Kidney (tissue), 14 donors: ENCODE data around the gene ZNF860. TPM values are rescaled to one million over a fixed set of nuclear protein-coding genes. Genes with fewer than 3 reads are reported as not detected.

Experiments used
- DNase-seq, 5 donors: peaks; one replicate each; pipeline ENCODE4 v3.0.0-alpha.2; 2013 to 2020
- FAIRE-seq: peaks from 2 replicates; lab custom pipeline; 2012; peaks lifted over from hg19 to GRCh38; lab: Jason Lieb, UNC
- H3K27ac ChIP-seq, 2 donors: one replicate each; pipeline ENCODE4 v1.7.0; 2013; ENCODE audit warnings: low read depth in 2 of 2, low read length in 2 of 2, inconsistent platforms in 1 of 2
- H3K27me3 ChIP-seq: one replicate; pipeline ENCODE4 v1.7.1; 2013; ENCODE audit warnings: low read length, inconsistent platforms; ENCODE audit not compliant: control insufficient read depth, insufficient read depth
- H3K36me3 ChIP-seq, 3 donors: one replicate each; pipeline versions ENCODE4 v1.7.0 to v1.7.1; 2013; ENCODE audit warnings: low read length in 3 of 3, control low read depth in 1 of 3, inconsistent platforms in 1 of 3; ENCODE audit not compliant: insufficient read depth in 3 of 3, control insufficient read depth in 2 of 3
- H3K4me1 ChIP-seq, 3 donors: one replicate each; pipeline versions ENCODE4 v1.7.0 to v1.7.1; 2013; ENCODE audit warnings: low read length in 3 of 3, inconsistent platforms in 1 of 3, low read depth in 1 of 3; ENCODE audit not compliant: control insufficient read depth in 2 of 3, insufficient read depth in 2 of 3
- H3K4me3 ChIP-seq, 3 donors: one replicate each; pipeline versions ENCODE4 v1.7.0 to v1.8.1; 2013; ENCODE audit warnings: low read length in 3 of 3, control low read depth in 1 of 3, inconsistent platforms in 1 of 3
- H3K9ac ChIP-seq, 3 donors: one replicate each; pipeline versions ENCODE4 v1.7.0 to v1.7.1; 2013; ENCODE audit warnings: low read length in 3 of 3, control low read depth in 1 of 3, inconsistent platforms in 1 of 3
- H3K9me3 ChIP-seq, 3 donors: one replicate each; pipeline versions ENCODE4 v1.7.0 to v1.7.1; 2013; ENCODE audit warnings: low read length in 3 of 3, control low read depth in 1 of 3, inconsistent platforms in 1 of 3; ENCODE audit not compliant: control insufficient read depth in 2 of 3, insufficient read depth in 1 of 3
- CTCF ChIP-seq: IDR thresholded peaks from 3 replicates; pipeline ENCODE4 v1.5.1; 2012; ENCODE audit warnings: mild to moderate bottlenecking, moderate library complexity, borderline replicate concordance; ENCODE audit not compliant: insufficient read depth; ENCODE audit errors: extremely low read depth
- intact Hi-C: fragments of 100-400 bp; cut with DNase I; formaldehyde crosslinking; loops from one replicate; pipeline ENCODE4 v1.11.1; 2022
- polyA plus RNA-seq: library from polyadenylated mRNA; stranded (reverse); fragments of 350-450 nt; fragmentation: Illumina TruSeq; extraction: RNeasy Lipid Tissue Mini Kit (QIAGEN cat#74804); gene quantifications from one replicate; pipeline ENCODE4 v1.2.3, GENCODE V29; 2014; ENCODE audit warnings: low read depth, low replicate concordance; ENCODE audit not compliant: insufficient read depth
- total RNA-seq: library from RNA; stranded (reverse); fragmentation: NEBNext Ultra II Directional; extraction: Animal tissue kit (Norgen Biotek cat#: 25700); gene quantifications from one replicate; pipeline ENCODE4 v1.2.1, GENCODE V29; 2021
- donor health status: control.
- donor health status: control.
- donor health status: control.
- donor health status: control.
- donor health status: control.
- donor health status: DM: yes; HTN: yes; CAD: no.
- donor health status: Normal renal cell carcinoma (clear cell type).

ZNF860 gene
- total and polyA plus RNA-seq, 2 donors from 2014 or later, result 0.84 to 5.9 TPM

- Histone ChIP-seq H3K4me1 (peaks cover 0 to 16% (median 5%) of the 10 kb centered on the region in 3 donors), H3K9me3 (no peaks in the 10 kb centered on the region), H3K4me3 (peak overlapping the region in 2 of 3 donors; percentile 61 to 88), H3K9ac (no peak overlapping the region), H3K36me3 (no peaks in the 10 kb centered on the region), H3K27ac (no peak overlapping the region), H3K27me3 (no peaks in the 10 kb centered on the region)
- no peak for DNase-seq
- FAIRE-seq, result no peak
- no peak for TF ChIP-seq CTCF
- intact Hi-C loops, result no loop called here
Observed at GRCh38 chr3:31979001-31979697, 2.4 kb upstream of the ZNF860 start.

GRCh38 chr3:31980530-31981205 is 882 bp upstream of the ZNF860 start:
- Histone ChIP-seq H3K9me3 (no peaks in the 10 kb centered on the region), H3K27ac (peak overlapping the region; percentile 87 to 92), H3K4me3 (peak overlapping the region; percentile 76 to 90 (median 88)), H3K4me1 (peaks cover 0 to 16% (median 5%) of the 10 kb centered on the region in 3 donors), H3K36me3 (no peaks in the 10 kb centered on the region), H3K9ac (peak overlapping the region; percentile 62 to 73 (median 71)), H3K27me3 (no peaks in the 10 kb centered on the region)
- intact Hi-C loops, result no loop called here
- DNase-seq (peak; percentile 86 to 91 (median 88)), FAIRE-seq (no peak)
- no peak for TF ChIP-seq CTCF

GRCh38 chr3:31984321-31984720 is 2.8 kb downstream of the ZNF860 start:
- Histone ChIP-seq H3K9ac (no peak overlapping the region), H3K9me3 (peaks cover 0 to 12% (median 0%) of the 10 kb centered on the region in 3 donors)
- FAIRE-seq, result no peak

More at GRCh38 chr3:31984321-31984720, 2.8 kb downstream of the ZNF860 start:
- Histone ChIP-seq H3K36me3 (no peaks in the 10 kb centered on the region), H3K4me1 (peaks cover 0 to 5% (median 2%) of the 10 kb centered on the region in 3 donors), H3K27me3 (no peaks in the 10 kb centered on the region), H3K27ac (no peak overlapping the region), H3K4me3 (no peak overlapping the region)
- DNase-seq, result no peak
- no peak for TF ChIP-seq CTCF
- intact Hi-C loops, result no loop called here
